ENCODE results near the gene SHISA8.

DNA sequence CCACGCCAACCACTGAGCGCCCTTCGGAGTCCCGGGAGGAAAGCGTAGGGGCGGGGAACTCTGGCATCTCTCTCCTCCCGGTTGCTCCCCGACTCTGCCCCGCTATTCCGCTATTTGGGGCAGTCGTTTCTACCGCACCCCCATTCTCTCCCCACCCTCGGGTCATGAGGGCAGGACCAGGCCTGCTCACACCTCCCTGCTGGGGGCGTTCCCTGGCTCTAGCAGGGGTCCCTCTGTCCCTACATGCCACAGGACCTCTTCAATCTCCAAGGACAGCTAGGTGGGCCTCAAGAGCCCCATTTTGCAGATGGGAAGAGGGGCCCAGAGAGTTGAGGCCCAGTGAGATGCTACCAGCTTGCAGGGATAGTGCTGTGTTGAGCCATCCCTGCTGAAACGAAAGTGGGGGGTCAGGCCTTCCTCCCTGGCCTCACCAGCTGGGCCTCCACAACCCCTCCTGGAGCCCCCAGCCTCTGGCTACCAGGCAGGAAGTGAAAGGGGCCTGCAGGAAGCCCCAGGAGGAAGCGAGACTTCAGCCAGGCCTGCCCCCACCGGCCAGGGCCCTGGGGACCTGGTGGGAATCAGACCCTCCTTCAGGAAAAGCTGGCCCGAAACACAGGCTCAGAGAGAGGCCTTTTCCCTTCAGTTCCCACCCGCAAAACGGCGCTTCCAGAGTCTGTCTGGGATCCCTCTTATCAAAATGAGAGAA is 5.5 kb upstream of the SHISA8 start:
- no peak for TF ChIP-seq EZH2 (IDR thresholded peaks at IDR 0.05; ENCODE audit: borderline replicate concordance, low read depth, low read length, severe bottlenecking)
- TF ChIP-seq, protein P1, sequence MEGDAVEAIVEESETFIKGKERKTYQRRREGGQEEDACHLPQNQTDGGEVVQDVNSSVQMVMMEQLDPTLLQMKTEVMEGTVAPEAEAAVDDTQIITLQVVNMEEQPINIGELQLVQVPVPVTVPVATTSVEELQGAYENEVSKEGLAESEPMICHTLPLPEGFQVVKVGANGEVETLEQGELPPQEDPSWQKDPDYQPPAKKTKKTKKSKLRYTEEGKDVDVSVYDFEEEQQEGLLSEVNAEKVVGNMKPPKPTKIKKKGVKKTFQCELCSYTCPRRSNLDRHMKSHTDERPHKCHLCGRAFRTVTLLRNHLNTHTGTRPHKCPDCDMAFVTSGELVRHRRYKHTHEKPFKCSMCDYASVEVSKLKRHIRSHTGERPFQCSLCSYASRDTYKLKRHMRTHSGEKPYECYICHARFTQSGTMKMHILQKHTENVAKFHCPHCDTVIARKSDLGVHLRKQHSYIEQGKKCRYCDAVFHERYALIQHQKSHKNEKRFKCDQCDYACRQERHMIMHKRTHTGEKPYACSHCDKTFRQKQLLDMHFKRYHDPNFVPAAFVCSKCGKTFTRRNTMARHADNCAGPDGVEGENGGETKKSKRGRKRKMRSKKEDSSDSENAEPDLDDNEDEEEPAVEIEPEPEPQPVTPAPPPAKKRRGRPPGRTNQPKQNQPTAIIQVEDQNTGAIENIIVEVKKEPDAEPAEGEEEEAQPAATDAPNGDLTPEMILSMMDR (IDR thresholded peaks at IDR 0.05; ENCODE audit: borderline replicate concordance, extremely low read depth, low read length, poor library complexity, severe bottlenecking), result no peak

Measured in DND-41 (cell line).